Measurements from ENCODE around the gene SLC25A42.

GRCh38 chr19:19122902-19123301 is 59.1 kb downstream of the SLC25A42 start:
- no peak for TF ChIP-seq POLR2A (IDR thresholded peaks at IDR 0.05)
- TF ChIP-seq CTCF (IDR thresholded peaks at IDR 0.05): no peak
- TF ChIP-seq EP300 (IDR thresholded peaks at IDR 0.05): no peak
